ENCODE data around the gene FAM193A.

DNA sequence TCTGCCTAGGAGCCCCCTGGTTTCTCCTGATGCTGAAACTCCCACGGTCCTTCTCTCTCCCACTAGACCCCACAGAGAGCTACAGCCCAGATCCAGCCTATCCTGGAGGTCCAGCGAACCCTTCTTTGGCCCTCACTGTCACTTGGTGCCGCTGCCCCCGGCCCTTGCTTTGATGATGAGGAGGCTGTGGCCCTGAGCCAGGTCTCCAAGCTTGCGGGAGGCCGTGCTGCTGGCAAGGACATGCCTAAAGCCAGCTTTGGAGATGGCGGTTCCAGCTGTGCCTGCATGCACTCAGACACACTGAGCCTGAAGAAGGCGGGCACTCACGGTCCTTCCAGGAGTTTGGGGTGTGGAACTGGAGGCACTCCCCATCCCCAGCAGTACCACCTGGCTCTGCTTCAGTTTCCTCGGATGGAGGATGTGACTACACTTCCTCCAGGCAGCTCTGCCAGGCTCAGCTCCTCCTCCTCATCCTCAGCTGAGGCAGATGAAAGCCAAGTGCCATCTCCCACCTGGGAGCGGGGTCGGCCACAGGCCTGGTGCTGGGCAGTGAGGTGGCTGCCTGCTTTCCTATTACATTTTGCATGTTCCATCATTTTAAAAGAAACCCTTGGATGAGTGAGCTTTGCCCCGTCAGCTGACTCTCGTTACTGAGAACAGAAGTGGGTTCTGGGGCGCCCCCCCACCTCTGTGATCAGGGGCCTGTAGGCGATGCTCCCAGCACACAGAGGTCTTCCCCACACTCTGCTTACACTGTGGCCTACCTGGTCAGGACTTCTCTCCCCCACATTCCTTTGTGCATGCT is 210.6 kb downstream of the FAM193A start:
- TF ChIP-seq, protein P1, sequence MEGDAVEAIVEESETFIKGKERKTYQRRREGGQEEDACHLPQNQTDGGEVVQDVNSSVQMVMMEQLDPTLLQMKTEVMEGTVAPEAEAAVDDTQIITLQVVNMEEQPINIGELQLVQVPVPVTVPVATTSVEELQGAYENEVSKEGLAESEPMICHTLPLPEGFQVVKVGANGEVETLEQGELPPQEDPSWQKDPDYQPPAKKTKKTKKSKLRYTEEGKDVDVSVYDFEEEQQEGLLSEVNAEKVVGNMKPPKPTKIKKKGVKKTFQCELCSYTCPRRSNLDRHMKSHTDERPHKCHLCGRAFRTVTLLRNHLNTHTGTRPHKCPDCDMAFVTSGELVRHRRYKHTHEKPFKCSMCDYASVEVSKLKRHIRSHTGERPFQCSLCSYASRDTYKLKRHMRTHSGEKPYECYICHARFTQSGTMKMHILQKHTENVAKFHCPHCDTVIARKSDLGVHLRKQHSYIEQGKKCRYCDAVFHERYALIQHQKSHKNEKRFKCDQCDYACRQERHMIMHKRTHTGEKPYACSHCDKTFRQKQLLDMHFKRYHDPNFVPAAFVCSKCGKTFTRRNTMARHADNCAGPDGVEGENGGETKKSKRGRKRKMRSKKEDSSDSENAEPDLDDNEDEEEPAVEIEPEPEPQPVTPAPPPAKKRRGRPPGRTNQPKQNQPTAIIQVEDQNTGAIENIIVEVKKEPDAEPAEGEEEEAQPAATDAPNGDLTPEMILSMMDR (conservative IDR thresholded peaks at IDR 0.05; ENCODE audit: low read depth in 2 of 2) = no peak
- TF ChIP-seq EZH2 (IDR thresholded peaks at IDR 0.05; ENCODE audit: low read depth, unreplicated experiment) (no peak), POLR2AphosphoS5 (IDR thresholded peaks at IDR 0.05; ENCODE audit: low read depth) (no peak), CREB1 (CRISPR knock-in tag; IDR thresholded peaks at IDR 0.05; ENCODE audit: low read depth) (no peak), REST (IDR thresholded peaks at IDR 0.05; ENCODE audit: unreplicated experiment) (no peak), EZH2phosphoT487 (IDR thresholded peaks at IDR 0.05; ENCODE audit: unreplicated experiment) (no peak), STAT1 (IDR thresholded peaks at IDR 0.05; ENCODE audit: unreplicated experiment) (no peak), JUNB (IDR thresholded peaks at IDR 0.05; ENCODE audit: unreplicated experiment) (no peak)
- TF ChIP-seq, protein P2, sequence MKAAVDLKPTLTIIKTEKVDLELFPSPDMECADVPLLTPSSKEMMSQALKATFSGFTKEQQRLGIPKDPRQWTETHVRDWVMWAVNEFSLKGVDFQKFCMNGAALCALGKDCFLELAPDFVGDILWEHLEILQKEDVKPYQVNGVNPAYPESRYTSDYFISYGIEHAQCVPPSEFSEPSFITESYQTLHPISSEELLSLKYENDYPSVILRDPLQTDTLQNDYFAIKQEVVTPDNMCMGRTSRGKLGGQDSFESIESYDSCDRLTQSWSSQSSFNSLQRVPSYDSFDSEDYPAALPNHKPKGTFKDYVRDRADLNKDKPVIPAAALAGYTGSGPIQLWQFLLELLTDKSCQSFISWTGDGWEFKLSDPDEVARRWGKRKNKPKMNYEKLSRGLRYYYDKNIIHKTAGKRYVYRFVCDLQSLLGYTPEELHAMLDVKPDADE (IDR thresholded peaks at IDR 0.05) = no peak
